ENCODE data around the gene WDR74. TPM values are rescaled to one million over a fixed set of nuclear protein-coding genes. Genes with fewer than 3 reads are reported as not detected.
A peak's percentile ranks its signal among the peaks of the same experiment; 100 is the strongest.

Gene WDR74
- total and polyA plus RNA-seq, 5 donors, result 17.9 to 28.7 (median 25.2) TPM

DNA sequence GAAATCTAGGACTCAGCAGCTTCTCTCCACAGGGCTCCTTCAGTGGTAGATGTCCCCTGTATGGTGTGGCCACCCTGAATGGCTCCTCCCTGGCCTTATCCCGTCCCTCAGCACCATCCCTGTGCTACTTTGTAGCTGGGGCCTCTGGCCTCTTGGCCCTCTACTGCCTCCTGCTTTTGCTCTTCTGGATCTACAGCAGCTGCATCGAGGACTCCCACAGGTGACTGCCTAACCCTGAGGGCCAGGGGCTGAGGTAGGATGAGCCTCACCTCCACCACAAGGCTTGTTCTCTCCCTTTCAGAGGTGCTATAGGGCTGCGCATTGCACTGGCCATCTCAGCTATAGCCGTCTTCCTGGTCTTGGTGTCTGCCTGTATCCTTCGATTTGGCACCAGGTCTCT lies 50.4 kb downstream of the WDR74 start:
- intact Hi-C loops (cut with DNase I), result loop anchor here in 3 of 4 donors (5.0 to 10.0 kb wide), 2 partner anchors 73 to 76 kb away; no protein-coding TSS in a partner anchor
- Histone ChIP-seq H3K4me3 (ENCODE audit: low read length) (no peak overlapping the region), H3K27me3 (ENCODE audit: control insufficient read depth, insufficient read depth) (no peaks in the 10 kb centered on the region), H3K4me1 (ENCODE audit: control insufficient read depth, insufficient read depth, low read length) (peaks cover 6% of the 10 kb centered on the region), H3K27ac (ENCODE audit: low read length) (no peak overlapping the region), H3K9me3 (ENCODE audit: control insufficient read depth, low read length) (no peaks in the 10 kb centered on the region)
- peak in 1 of 3 donors; percentile 28 for DNase-seq
- WGBS, result 71% methylated on average over 5 of the region's 5 CpGs
- no peak for ATAC-seq

DNA sequence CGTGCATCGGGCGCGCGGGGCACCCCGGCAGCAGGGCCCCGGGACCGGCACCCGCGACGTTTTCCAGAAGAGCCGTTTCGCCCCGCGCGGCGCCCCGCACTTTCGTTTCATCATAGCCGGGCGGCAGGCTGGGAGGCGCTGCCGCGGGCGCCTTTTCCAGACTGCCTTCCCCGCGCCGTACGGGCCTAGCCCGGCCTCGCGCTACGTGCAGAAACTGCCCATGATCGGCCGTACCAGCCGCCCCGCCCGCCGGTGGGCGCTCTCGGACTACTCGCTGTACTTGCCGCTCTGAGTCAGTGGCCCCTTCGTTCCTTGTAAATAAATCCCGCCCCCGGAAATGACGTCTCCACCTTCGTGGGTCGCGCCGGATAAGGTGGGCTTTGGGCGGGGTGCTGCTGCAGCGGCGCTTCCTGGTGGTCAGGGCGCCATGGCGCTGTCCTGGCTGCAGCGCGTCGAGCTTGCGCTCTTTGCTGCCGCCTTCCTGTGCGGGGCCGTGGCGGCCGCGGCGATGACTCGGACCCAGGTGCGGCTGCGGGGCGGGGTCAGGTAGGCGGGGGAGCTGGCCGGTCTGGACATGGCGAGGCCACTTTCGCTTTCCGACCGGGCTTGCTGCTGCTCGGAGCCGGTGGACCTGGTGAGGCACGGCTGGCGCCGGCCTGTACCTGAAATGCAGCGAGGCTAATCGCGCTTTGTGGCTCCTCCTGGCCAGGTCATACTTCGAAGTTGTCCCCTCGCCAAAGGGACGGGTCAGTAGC lies 52.2 kb downstream of the WDR74 start, which contains the start of gene TMEM179B:
Gene TMEM179B (plus strand): TSS at position 398 of the 755 bp plus-strand sequence. CDS start 30 bp downstream, at position 428.
- no peaks in the 10 kb centered on the region for H3K27me3 ChIP-seq (ENCODE audit: control insufficient read depth, insufficient read depth)
- H3K4me1 ChIP-seq (ENCODE audit: control insufficient read depth, insufficient read depth, low read length), result peaks cover 3% of the 10 kb centered on the region
- DNase-seq (peak; percentile 97 to 99 (median 98)), ATAC-seq (peak; percentile 90 to 93)
- H3K27ac ChIP-seq (ENCODE audit: low read length), result peak within 1 kb of the TSS; percentile 93
- H3K4me3 ChIP-seq (ENCODE audit: low read length), result peak within 1 kb of the TSS; percentile 82
- intact Hi-C loops (cut with DNase I), result loop anchor here in 3 of 4 donors (5.0 to 10.0 kb wide), 2 partner anchors 75 to 78 kb away; no protein-coding TSS in a partner anchor
- under 1% methylated on average over 88 of the region's 88 CpGs for WGBS
- H3K9me3 ChIP-seq (ENCODE audit: control insufficient read depth, low read length), result no peaks in the 10 kb centered on the region

DNA sequence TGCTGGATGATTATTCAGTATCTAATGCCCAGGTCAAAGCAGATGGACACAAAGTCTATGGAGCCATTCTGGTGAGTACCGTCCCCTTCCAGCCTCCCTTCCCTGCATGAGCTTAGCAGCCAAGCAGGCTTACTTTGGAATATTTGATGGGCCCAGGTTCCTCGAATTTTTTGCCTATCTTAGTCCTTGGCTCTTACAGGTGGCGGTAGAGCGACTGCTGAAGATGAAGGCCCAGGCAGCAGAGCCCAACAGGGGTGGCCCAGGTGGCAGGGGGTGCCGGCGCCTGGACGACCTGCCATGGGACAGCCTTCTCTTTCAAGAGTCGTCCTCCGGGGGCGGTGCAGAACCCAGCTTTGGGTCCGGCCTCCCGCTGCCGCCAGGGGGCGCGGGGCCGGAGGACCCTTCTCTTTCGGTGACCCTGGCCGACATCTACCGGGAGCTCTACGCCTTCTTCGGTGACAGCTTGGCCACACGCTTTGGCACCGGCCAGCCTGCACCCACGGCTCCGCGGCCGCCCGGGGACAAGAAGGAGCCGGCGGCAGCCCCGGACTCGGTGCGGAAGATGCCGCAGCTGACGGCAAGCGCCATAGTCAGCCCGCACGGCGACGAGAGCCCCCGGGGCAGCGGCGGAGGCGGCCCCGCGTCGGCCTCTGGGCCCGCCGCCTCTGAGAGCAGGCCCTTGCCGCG lies 52.9 kb downstream of the WDR74 start:
- Histone ChIP-seq H3K4me1 (ENCODE audit: control insufficient read depth, insufficient read depth, low read length) (peaks cover 3% of the 10 kb centered on the region), H3K27me3 (ENCODE audit: control insufficient read depth, insufficient read depth) (no peaks in the 10 kb centered on the region), H3K4me3 (ENCODE audit: low read length) (peak overlapping the region; percentile 82), H3K9me3 (ENCODE audit: control insufficient read depth, low read length) (no peaks in the 10 kb centered on the region), H3K27ac (ENCODE audit: low read length) (peak overlapping the region; percentile 93)
- DNase-seq (peak; percentile 88 to 96 (median 95)), ATAC-seq (peak; percentile 80 to 87)
- 1% methylated on average over 51 of the region's 51 CpGs for WGBS
- intact Hi-C loops (cut with DNase I), result loop anchor here in 3 of 4 donors (5.0 to 10.0 kb wide), 2 partner anchors 76 to 78 kb away; no protein-coding TSS in a partner anchor

Small RNA genes within 50 kb of the gene (microRNA-seq; reads per million reads assigned to microRNA genes)
- gene MIR6514, result 0.54 to 1.3 reads per million in 2 donors
- gene MIR6748, result 0 reads per million in 2 donors

Other genes with a start within 250 kb of the WDR74 start
- 10 to 100 TPM in 3 of 4 donors, 1 to 10 TPM in 1; 8.0 to 15.3 (median 11.5) TPM for gene TUT1, start 248.1 kb downstream of the WDR74 start, total RNA-seq
- 10.7 TPM for gene TUT1, start 248.1 kb downstream of the WDR74 start, polyA plus RNA-seq
- 10 to 100 TPM; 34.8 to 47.6 (median 38.3) TPM for gene MTA2, start 237.7 kb downstream of the WDR74 start, total RNA-seq
- 24.1 TPM for gene MTA2, start 237.7 kb downstream of the WDR74 start, polyA plus RNA-seq
- gene EML3, start 226.8 kb downstream of the WDR74 start, total RNA-seq, result 10 to 100 TPM; 23.5 to 33.3 (median 26.7) TPM
- 23.9 TPM for gene EML3, start 226.8 kb downstream of the WDR74 start, polyA plus RNA-seq
- gene ROM1, start 226.3 kb downstream of the WDR74 start, total RNA-seq, result 1 to 10 TPM; 6.1 to 7.9 (median 6.6) TPM
- gene ROM1, start 226.3 kb downstream of the WDR74 start, polyA plus RNA-seq, result 7.9 TPM
- gene B3GAT3, start 217.6 kb downstream of the WDR74 start, total RNA-seq, result 10 to 100 TPM; 10.7 to 23.1 (median 16.7) TPM
- 18.7 TPM for gene B3GAT3, start 217.6 kb downstream of the WDR74 start, polyA plus RNA-seq
- 100 to 1,000 TPM; 112 to 137 (median 122) TPM for gene GANAB, start 193.0 kb downstream of the WDR74 start, total RNA-seq
- gene GANAB, start 193.0 kb downstream of the WDR74 start, polyA plus RNA-seq, result 66.5 TPM
- gene INTS5, start 186.3 kb downstream of the WDR74 start, total RNA-seq, result 10 to 100 TPM; 10.4 to 13.3 (median 11.8) TPM
- 6.1 TPM for gene INTS5, start 186.3 kb downstream of the WDR74 start, polyA plus RNA-seq
- gene C11orf98, start 174.4 kb downstream of the WDR74 start, total RNA-seq, result 10 to 100 TPM; 30.6 to 41.1 (median 35.2) TPM
- 79.7 TPM for gene C11orf98, start 174.4 kb downstream of the WDR74 start, polyA plus RNA-seq
- gene CSKMT, start 174.3 kb downstream of the WDR74 start, total RNA-seq, result 1 to 10 TPM; 6.6 to 9.5 (median 7.3) TPM
- gene CSKMT, start 174.3 kb downstream of the WDR74 start, polyA plus RNA-seq, result 5.2 TPM
- 1 to 10 TPM; 5.2 to 8.6 (median 6.5) TPM for gene UQCC3, start 167.9 kb downstream of the WDR74 start, total RNA-seq
- 12.9 TPM for gene UQCC3, start 167.9 kb downstream of the WDR74 start, polyA plus RNA-seq
- gene LBHD1, start 167.3 kb downstream of the WDR74 start, total RNA-seq, result 1 to 10 TPM; 3.2 to 5.8 (median 3.6) TPM
- gene LBHD1, start 167.3 kb downstream of the WDR74 start, polyA plus RNA-seq, result 7.3 TPM
- gene UBXN1, start 160.5 kb downstream of the WDR74 start, total RNA-seq, result 10 to 100 TPM; 76.6 to 95.7 (median 83.6) TPM
- 101 TPM for gene UBXN1, start 160.5 kb downstream of the WDR74 start, polyA plus RNA-seq
- gene LRRN4CL, start 150.1 kb downstream of the WDR74 start, total RNA-seq, result 1 to 10 TPM; 1.4 to 3.3 (median 2.3) TPM
- 3.0 TPM for gene LRRN4CL, start 150.1 kb downstream of the WDR74 start, polyA plus RNA-seq
- gene BSCL2, start 132.2 kb downstream of the WDR74 start, total RNA-seq, result 10 to 100 TPM; 20.0 to 27.6 (median 26.5) TPM
- gene BSCL2, start 132.2 kb downstream of the WDR74 start, polyA plus RNA-seq, result 34.3 TPM
- gene GNG3, start 131.9 kb downstream of the WDR74 start, total RNA-seq, result not detected
- gene GNG3, start 131.9 kb downstream of the WDR74 start, polyA plus RNA-seq, result 0.57 TPM
- 10 to 100 TPM; 29.3 to 37.2 (median 35.5) TPM for gene HNRNPUL2, start 112.1 kb downstream of the WDR74 start, total RNA-seq
- 33.2 TPM for gene HNRNPUL2, start 112.1 kb downstream of the WDR74 start, polyA plus RNA-seq
- gene TTC9C, start 111.1 kb downstream of the WDR74 start, total RNA-seq, result 10 to 100 TPM; 11.7 to 17.0 (median 14.6) TPM
- gene TTC9C, start 111.1 kb downstream of the WDR74 start, polyA plus RNA-seq, result 18.4 TPM
- gene ZBTB3, start 85.4 kb downstream of the WDR74 start, total RNA-seq, result 10 to 100 TPM in 2 of 4 donors, 1 to 10 TPM in 2; 7.8 to 14.5 (median 9.5) TPM
- gene ZBTB3, start 85.4 kb downstream of the WDR74 start, polyA plus RNA-seq, result 4.0 TPM
- 10 to 100 TPM; 34.4 to 43.3 (median 37.4) TPM for gene POLR2G, start 78.0 kb downstream of the WDR74 start, total RNA-seq
- gene POLR2G, start 78.0 kb downstream of the WDR74 start, polyA plus RNA-seq, result 51.1 TPM
- gene TAF6L, start 68.2 kb downstream of the WDR74 start, total RNA-seq, result 10 to 100 TPM in 1 of 4 donors, 1 to 10 TPM in 3; 8.0 to 17.1 (median 9.6) TPM
- gene TAF6L, start 68.2 kb downstream of the WDR74 start, polyA plus RNA-seq, result 10.4 TPM
- 10 to 100 TPM; 19.2 to 21.8 (median 19.7) TPM for gene TMEM179B, start 52.2 kb downstream of the WDR74 start, total RNA-seq
- gene TMEM179B, start 52.2 kb downstream of the WDR74 start, polyA plus RNA-seq, result 29.7 TPM
- gene TMEM223, start 47.6 kb downstream of the WDR74 start, total RNA-seq, result 10 to 100 TPM; 12.7 to 17.2 (median 16.3) TPM
- gene TMEM223, start 47.6 kb downstream of the WDR74 start, polyA plus RNA-seq, result 29.5 TPM
- gene NXF1, start 34.1 kb downstream of the WDR74 start, total RNA-seq, result 10 to 100 TPM; 40.3 to 56.4 (median 47.1) TPM
- 45.8 TPM for gene NXF1, start 34.1 kb downstream of the WDR74 start, polyA plus RNA-seq
- 10 to 100 TPM; 20.1 to 27.8 (median 21.8) TPM for gene STX5, start 7.5 kb downstream of the WDR74 start, total RNA-seq
- 14.4 TPM for gene STX5, start 7.5 kb downstream of the WDR74 start, polyA plus RNA-seq
- not detected for gene TEX54, start 6.7 kb downstream of the WDR74 start, total RNA-seq
- not detected for gene TEX54, start 6.7 kb downstream of the WDR74 start, polyA plus RNA-seq
- 10 to 100 TPM; 40.2 to 64.1 (median 40.5) TPM for gene SLC3A2, start 41.3 kb upstream of the WDR74 start, total RNA-seq
- 28.1 TPM for gene SLC3A2, start 41.3 kb upstream of the WDR74 start, polyA plus RNA-seq
- under 1 TPM in 2 of 4 donors, not detected in 2; 0.09 to 0.24 TPM for gene CHRM1, start 81.8 kb upstream of the WDR74 start, total RNA-seq
- 0.07 TPM for gene CHRM1, start 81.8 kb upstream of the WDR74 start, polyA plus RNA-seq
- not detected for gene SLC22A6, start 145.4 kb upstream of the WDR74 start, total RNA-seq
- gene SLC22A6, start 145.4 kb upstream of the WDR74 start, polyA plus RNA-seq, result not detected
- gene SLC22A8, start 176.3 kb upstream of the WDR74 start, total RNA-seq, result not detected
- not detected for gene SLC22A8, start 176.3 kb upstream of the WDR74 start, polyA plus RNA-seq

All from right cardiac atrium (tissue), 5 donors.